Right lobe of liver (tissue), 6 donors: Measurements from ENCODE around the gene CPB1. TPM values are rescaled to one million over a fixed set of nuclear protein-coding genes. Genes with fewer than 3 reads are reported as not detected.

Experiments used
- ATAC-seq, 4 donors: fragments of 200-7000 bp; cut with Tn5 transposase; one replicate each; pipeline ENCODE4 v1.9.1; 2020; ENCODE audit warnings: mild to moderate bottlenecking in 4 of 4, moderate library complexity in 4 of 4
- DNase-seq, 3 donors: peaks; one replicate each; pipeline ENCODE4 v3.0.0-alpha.2; 2020
- H3K27ac ChIP-seq, 3 donors: fragments of 200-600 bp; one replicate each; pipeline ENCODE4 v1.8.0; 2022
- H3K27me3 ChIP-seq, 2 donors: fragments of 200-600 bp; one replicate each; pipeline ENCODE4 v1.8.0; 2022
- H3K36me3 ChIP-seq, 4 donors: fragments of 200-600 bp; sonication (generic) in 1 of 4; one replicate each; pipeline versions ENCODE4 v1.5.1 to v1.8.0; 2017 to 2022; ENCODE audit warnings: control low read depth in 1 of 4
- H3K4me1 ChIP-seq, 4 donors: fragments of 200-600 bp; sonication (generic) in 1 of 4; one replicate each; pipeline versions ENCODE4 v1.5.1 to v1.8.0; 2017 to 2022; ENCODE audit warnings: control low read depth in 1 of 4
- H3K4me3 ChIP-seq, 3 donors: fragments of 200-600 bp; one replicate each; pipeline ENCODE4 v1.8.0; 2022
- H3K9me3 ChIP-seq, 4 donors: fragments of 200-600 bp; sonication (generic) in 1 of 4; one replicate each; pipeline versions ENCODE4 v1.5.1 to v1.8.0; 2017 to 2022; ENCODE audit warnings: control low read depth in 1 of 4
- CTCF ChIP-seq, 4 donors: fragments of 200-600 bp in 3 of 4; fragments of 450-650 bp in 1 of 4; IDR thresholded peaks; one replicate each; pipeline versions ENCODE4 v1.5.1 to v1.8.0; 2016 to 2022; ENCODE audit warnings: antibody characterized with exemption in 4 of 4, mild to moderate bottlenecking in 2 of 4
- POLR2A ChIP-seq: fragments of 450-650 bp; IDR thresholded peaks from one replicate; pipeline ENCODE4 v1.6.1; 2017; ENCODE audit warnings: antibody characterized with exemption, mild to moderate bottlenecking
- WGBS: methylation state at CpG from one replicate; pipeline ENCODE4 v1.1.6; 2018; ENCODE audit warnings: low coverage, low lambda C conversion rate; ENCODE audit not compliant: insufficient coverage; ENCODE audit errors: missing lambda C conversion rate; 5-methylcytosine and 5-hydroxymethylcytosine counted together
- intact Hi-C, 2 donors: fragments of 100-400 bp; cut with DNase I; formaldehyde crosslinking; loops; one replicate each; pipeline versions ENCODE4 v1.11.2 to v1.14.1; 2022
- total RNA-seq, 6 experiments: library from RNA; depleted of rRNA in 2 of 6; stranded (reverse); fragments of >200 nt in 2 of 6; fragmentation: NEBNext Ultra II Directional in 3 of 6; extraction: Animal tissue kit (Norgen Biotek cat#: 25700) in 3 of 6; gene quantifications; one replicate each; pipeline versions ENCODE4 v1.1.0 to v1.2.4, GENCODE V29; 2016 to 2023
- donor health status: DM: no; HTN: yes; CAD: no.
- donor health status: DM: no; HTN: no; CAD: no.
- donor health status: DM: no; HTN: no; CAD: no.
- donor health status: DM: no; HTN: yes; CAD: no.
- donor health status: DM: no; HTN: yes; CAD: no.

The CPB1 gene
- total RNA-seq, 6 experiments from 2014 or later, result 0.31 to 0.44 TPM; not detected in 4

- no peak for DNase-seq
- H3K27me3 ChIP-seq, result no peaks in the 10 kb centered on the region
- 45% methylated on average over 1 of the region's 1 CpG for WGBS
- no peak for ATAC-seq
- intact Hi-C loops, result no loop called here
- H3K4me1 ChIP-seq, result no peaks in the 10 kb centered on the region
- H3K4me3 ChIP-seq, result no peak within 1 kb of the TSS
- H3K9me3 ChIP-seq, result no peaks in the 10 kb centered on the region
- no peak within 1 kb of the TSS for H3K27ac ChIP-seq
- H3K36me3 ChIP-seq, result no peaks in the 10 kb centered on the region
- TF ChIP-seq CTCF (IDR thresholded peaks at IDR 0.05) (no peak), POLR2A (no peak)
Measured at GRCh38 chr3:148865049-148865448, 37.4 kb downstream of the CPB1 start, which contains the start of gene CPA3. TSS of gene CPA3 (plus strand) at chr3:148865296. CDS start at chr3:148865308, 12 bp downstream.

- no peak for DNase-seq
- intact Hi-C loops, result no loop called here
- WGBS, result 73% methylated on average over 4 of the region's 4 CpGs
- Histone ChIP-seq H3K27me3 (no peaks in the 10 kb centered on the region), H3K4me1 (no peaks in the 10 kb centered on the region), H3K27ac (no peak overlapping the region), H3K36me3 (no peaks in the 10 kb centered on the region), H3K4me3 (no peak overlapping the region), H3K9me3 (no peaks in the 10 kb centered on the region)
- TF ChIP-seq CTCF (IDR thresholded peaks at IDR 0.05) (no peak), POLR2A (no peak)
- no peak for ATAC-seq
Measured at GRCh38 chr3:148866261-148866660, 38.6 kb downstream of the CPB1 start.

GRCh38 chr3:148873270-148873927 is 45.8 kb downstream of the CPB1 start:
- H3K4me3 ChIP-seq, result no peak overlapping the region
- no peaks in the 10 kb centered on the region for H3K36me3 ChIP-seq
- intact Hi-C loops, result no loop called here
- no peak for TF ChIP-seq CTCF (IDR thresholded peaks at IDR 0.05)
- no peak for TF ChIP-seq POLR2A
- 65% methylated on average over 4 of the region's 9 CpGs for WGBS
- ATAC-seq (no peak), DNase-seq (no peak)
- H3K27me3 ChIP-seq, result no peaks in the 10 kb centered on the region
- no peaks in the 10 kb centered on the region for H3K4me1 ChIP-seq
- H3K9me3 ChIP-seq, result no peaks in the 10 kb centered on the region
- H3K27ac ChIP-seq, result no peak overlapping the region

- H3K9me3 ChIP-seq, result no peaks in the 10 kb centered on the region
- WGBS, result 89% methylated on average over 1 of the region's 1 CpG
- intact Hi-C loops, result no loop called here
- no peak for DNase-seq
- no peak overlapping the region for H3K4me3 ChIP-seq
- H3K27ac ChIP-seq, result no peak overlapping the region
- TF ChIP-seq POLR2A, result no peak
- TF ChIP-seq CTCF (IDR thresholded peaks at IDR 0.05), result no peak
- H3K4me1 ChIP-seq, result no peaks in the 10 kb centered on the region
- no peaks in the 10 kb centered on the region for H3K27me3 ChIP-seq
- no peaks in the 10 kb centered on the region for H3K36me3 ChIP-seq
- no peak for ATAC-seq
Measured at GRCh38 chr3:148873977-148874376, 46.4 kb downstream of the CPB1 start.

- no peak for DNase-seq
- Histone ChIP-seq H3K27me3 (no peaks in the 10 kb centered on the region), H3K36me3 (no peaks in the 10 kb centered on the region), H3K4me3 (no peak overlapping the region), H3K4me1 (no peaks in the 10 kb centered on the region), H3K27ac (no peak overlapping the region), H3K9me3 (no peaks in the 10 kb centered on the region)
- no peak for ATAC-seq
- intact Hi-C loops, result no loop called here
- TF ChIP-seq POLR2A (no peak), CTCF (IDR thresholded peaks at IDR 0.05) (no peak)
Measured at GRCh38 chr3:148878095-148878494, 50.5 kb downstream of the CPB1 start.
